RWPE1 (cell line): ENCODE results near the gene MXD1.
A peak's percentile ranks its signal among the peaks of the same experiment; 100 is the strongest.

Experiments
- CTCF ChIA-PET: fragments of 350-600 bp; sonication (Branson Sonifier 250); formaldehyde crosslinking; extraction: SDS; loops from one replicate; lab custom pipeline; 2021; lab: Yijun Ruan, JAX
- POLR2A ChIA-PET: fragments of 400-600 bp; formaldehyde crosslinking; extraction: SDS; loops from one replicate; lab custom pipeline; 2020; ENCODE audit warnings: antibody characterized with exemption; ENCODE audit not compliant: low non-redundant PET; lab: Yijun Ruan, JAX
- DNase-seq: peaks from one replicate; pipeline ENCODE4 v3.0.0; 2012; ENCODE audit warnings: low spot score
- H3K27ac ChIP-seq: fragments of 450-650 bp; 2 replicates; pipeline ENCODE4 v1.5.1; 2017
- TF ChIP-seq, protein P1 (sequence below): fragments of 450-650 bp; conservative IDR thresholded peaks from 2 replicates; pipeline ENCODE4 v1.5.1; 2017; ENCODE audit warnings: low read depth, mild to moderate bottlenecking

Gene MXD1

GRCh38 chr2:69933839-69934613 is 19.1 kb downstream of the MXD1 start:
- TF ChIP-seq, protein P1, sequence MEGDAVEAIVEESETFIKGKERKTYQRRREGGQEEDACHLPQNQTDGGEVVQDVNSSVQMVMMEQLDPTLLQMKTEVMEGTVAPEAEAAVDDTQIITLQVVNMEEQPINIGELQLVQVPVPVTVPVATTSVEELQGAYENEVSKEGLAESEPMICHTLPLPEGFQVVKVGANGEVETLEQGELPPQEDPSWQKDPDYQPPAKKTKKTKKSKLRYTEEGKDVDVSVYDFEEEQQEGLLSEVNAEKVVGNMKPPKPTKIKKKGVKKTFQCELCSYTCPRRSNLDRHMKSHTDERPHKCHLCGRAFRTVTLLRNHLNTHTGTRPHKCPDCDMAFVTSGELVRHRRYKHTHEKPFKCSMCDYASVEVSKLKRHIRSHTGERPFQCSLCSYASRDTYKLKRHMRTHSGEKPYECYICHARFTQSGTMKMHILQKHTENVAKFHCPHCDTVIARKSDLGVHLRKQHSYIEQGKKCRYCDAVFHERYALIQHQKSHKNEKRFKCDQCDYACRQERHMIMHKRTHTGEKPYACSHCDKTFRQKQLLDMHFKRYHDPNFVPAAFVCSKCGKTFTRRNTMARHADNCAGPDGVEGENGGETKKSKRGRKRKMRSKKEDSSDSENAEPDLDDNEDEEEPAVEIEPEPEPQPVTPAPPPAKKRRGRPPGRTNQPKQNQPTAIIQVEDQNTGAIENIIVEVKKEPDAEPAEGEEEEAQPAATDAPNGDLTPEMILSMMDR, result no peak
- peak; percentile 72 for DNase-seq
- ChIA-PET CTCF (interaction anchor here (0.6 to 0.9 kb wide), 2 partner anchors 11 to 209 kb away, joined by 3 to 5 read pairs; no protein-coding TSS in a partner anchor), POLR2A (interaction anchor here (1.1 kb wide), 1 partner anchor 12 kb away, joined by 3 read pairs; no protein-coding TSS in a partner anchor)
- H3K27ac ChIP-seq, result no peak overlapping the region

DNA sequence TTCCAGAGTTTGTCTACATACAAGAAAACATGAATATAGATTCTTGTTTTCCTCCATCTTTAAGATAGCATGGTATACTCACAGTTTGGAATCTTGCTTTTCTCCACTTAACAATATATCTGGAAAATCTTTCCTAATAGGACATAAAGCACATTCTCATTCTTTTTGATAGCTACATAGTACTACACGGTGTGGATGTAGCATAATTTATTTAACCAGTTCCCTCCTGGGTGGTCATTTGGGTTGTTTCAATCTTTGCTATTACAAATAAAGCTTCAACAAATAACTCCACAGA is 19.7 kb downstream of the MXD1 start:
- H3K27ac ChIP-seq, result no peak overlapping the region

GRCh38 chr2:69935011-69935410 is 20.1 kb downstream of the MXD1 start:
- ChIA-PET CTCF (interaction anchor here (0.5 kb wide), 1 partner anchor 113 kb away, joined by 4 read pairs; no protein-coding TSS in a partner anchor), POLR2A (interaction anchor here (1.1 kb wide), 1 partner anchor 11 kb away, joined by 3 read pairs; no protein-coding TSS in a partner anchor)
- DNase-seq, result no peak

More for the DNA sequence above, 19.7 kb downstream of the MXD1 start:
- POLR2A ChIA-PET, result interaction anchor here (1.1 kb wide), 1 partner anchor 11 kb away, joined by 3 read pairs; no protein-coding TSS in a partner anchor
- CTCF ChIA-PET, result interaction anchor here (0.5 kb wide), 1 partner anchor 114 kb away, joined by 4 read pairs; no protein-coding TSS in a partner anchor
- DNase-seq, result no peak
- TF ChIP-seq, protein P1, result no peak

DNA sequence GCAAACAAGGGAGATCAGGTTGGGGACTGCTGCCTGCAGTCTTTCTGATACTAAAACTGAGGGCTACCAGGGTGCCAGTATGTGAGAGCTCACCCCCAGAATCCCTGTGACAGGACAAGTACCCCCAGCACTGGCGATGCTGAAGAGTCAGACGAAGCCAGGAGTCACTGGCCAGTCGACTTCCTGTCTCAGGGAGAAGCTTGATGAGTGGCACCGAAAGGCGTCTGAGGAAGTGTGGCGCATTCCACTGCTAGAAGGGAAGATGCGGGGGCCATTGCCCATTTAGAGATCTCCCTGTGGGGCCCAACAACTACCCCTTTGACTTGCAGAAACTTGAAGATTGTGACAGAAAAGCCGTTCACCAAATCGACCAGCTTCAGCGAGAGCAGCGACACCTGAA is 22.0 kb downstream of the MXD1 start:
- TF ChIP-seq, protein P1, result no peak
- DNase-seq, result no peak
- POLR2A ChIA-PET, result no interaction called here
- 0 out of 2 replicates have a peak overlapping the region, but pooled peaks have one; percentile 9 for H3K27ac ChIP-seq
- CTCF ChIA-PET, result no interaction called here

More at GRCh38 chr2:69935011-69935410, 20.1 kb downstream of the MXD1 start:
- H3K27ac ChIP-seq, result no peak overlapping the region
- TF ChIP-seq, protein P1, result no peak

DNA sequence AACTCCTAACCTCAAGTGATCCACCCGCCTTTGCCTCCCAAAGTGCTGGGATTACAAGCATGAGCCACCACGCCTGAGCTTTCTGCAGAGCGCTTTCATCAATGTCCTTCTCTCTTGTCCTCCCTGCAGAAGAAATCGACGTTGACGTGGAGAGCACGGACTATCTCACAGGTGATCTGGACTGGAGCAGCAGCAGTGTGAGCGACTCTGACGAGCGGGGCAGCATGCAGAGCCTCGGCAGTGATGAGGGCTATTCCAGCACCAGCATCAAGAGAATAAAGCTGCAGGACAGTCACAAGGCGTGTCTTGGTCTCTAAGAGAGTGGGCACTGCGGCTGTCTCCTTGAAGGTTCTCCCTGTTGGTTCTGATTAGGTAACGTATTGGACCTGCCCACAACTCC is 23.1 kb downstream of the MXD1 start:
- ChIA-PET POLR2A (no interaction called here), CTCF (no interaction called here)
- TF ChIP-seq, protein P1, result no peak
- DNase-seq, result no peak
- 0 out of 2 replicates have a peak overlapping the region, but pooled peaks have one; percentile 9 for H3K27ac ChIP-seq

GRCh38 chr2:69939722-69940121 is 24.8 kb downstream of the MXD1 start:
- CTCF ChIA-PET, result no interaction called here
- TF ChIP-seq, protein P1, result no peak
- no peak for DNase-seq
- POLR2A ChIA-PET, result no interaction called here
- no peak overlapping the region for H3K27ac ChIP-seq
